ENCODE measurements around the gene KCNN3.
A peak's percentile ranks its signal among the peaks of the same experiment; 100 is the strongest.

The KCNN3 gene

DNA sequence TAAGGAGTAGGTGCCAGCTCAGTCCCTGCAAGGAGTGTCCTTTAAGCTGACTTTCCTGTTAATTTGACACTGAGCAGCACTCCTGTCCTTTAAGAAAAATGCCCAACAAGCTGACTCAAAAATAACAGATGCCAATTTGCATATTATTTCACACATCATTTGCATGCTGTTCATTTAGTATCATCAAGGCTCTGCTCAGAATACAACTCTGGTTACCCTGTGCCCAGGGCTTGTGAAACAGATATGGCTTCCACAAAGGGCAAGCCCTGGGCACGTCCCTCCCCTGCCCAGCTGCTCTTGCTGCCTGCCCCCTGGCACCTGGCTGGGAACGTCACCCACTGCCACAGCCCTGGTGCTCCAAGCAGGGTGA lies 10.3 kb downstream of the KCNN3 start:
- Mint-ChIP-seq H3K27ac (peak overlapping the region; percentile 90), H3K4me1 (peaks cover 60% of the 10 kb centered on the region), H3K4me3 (no peak overlapping the region), H3K36me3 (ENCODE audit: low read depth) (no peaks in the 10 kb centered on the region), H3K27me3 (ENCODE audit: low read depth, poor library complexity) (peaks cover 18% of the 10 kb centered on the region), H3K9me3 (no peaks in the 10 kb centered on the region)
- no peak for DNase-seq
- TF ChIP-seq, protein P1, sequence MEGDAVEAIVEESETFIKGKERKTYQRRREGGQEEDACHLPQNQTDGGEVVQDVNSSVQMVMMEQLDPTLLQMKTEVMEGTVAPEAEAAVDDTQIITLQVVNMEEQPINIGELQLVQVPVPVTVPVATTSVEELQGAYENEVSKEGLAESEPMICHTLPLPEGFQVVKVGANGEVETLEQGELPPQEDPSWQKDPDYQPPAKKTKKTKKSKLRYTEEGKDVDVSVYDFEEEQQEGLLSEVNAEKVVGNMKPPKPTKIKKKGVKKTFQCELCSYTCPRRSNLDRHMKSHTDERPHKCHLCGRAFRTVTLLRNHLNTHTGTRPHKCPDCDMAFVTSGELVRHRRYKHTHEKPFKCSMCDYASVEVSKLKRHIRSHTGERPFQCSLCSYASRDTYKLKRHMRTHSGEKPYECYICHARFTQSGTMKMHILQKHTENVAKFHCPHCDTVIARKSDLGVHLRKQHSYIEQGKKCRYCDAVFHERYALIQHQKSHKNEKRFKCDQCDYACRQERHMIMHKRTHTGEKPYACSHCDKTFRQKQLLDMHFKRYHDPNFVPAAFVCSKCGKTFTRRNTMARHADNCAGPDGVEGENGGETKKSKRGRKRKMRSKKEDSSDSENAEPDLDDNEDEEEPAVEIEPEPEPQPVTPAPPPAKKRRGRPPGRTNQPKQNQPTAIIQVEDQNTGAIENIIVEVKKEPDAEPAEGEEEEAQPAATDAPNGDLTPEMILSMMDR (IDR thresholded peaks at IDR 0.05), result no peak

DNA sequence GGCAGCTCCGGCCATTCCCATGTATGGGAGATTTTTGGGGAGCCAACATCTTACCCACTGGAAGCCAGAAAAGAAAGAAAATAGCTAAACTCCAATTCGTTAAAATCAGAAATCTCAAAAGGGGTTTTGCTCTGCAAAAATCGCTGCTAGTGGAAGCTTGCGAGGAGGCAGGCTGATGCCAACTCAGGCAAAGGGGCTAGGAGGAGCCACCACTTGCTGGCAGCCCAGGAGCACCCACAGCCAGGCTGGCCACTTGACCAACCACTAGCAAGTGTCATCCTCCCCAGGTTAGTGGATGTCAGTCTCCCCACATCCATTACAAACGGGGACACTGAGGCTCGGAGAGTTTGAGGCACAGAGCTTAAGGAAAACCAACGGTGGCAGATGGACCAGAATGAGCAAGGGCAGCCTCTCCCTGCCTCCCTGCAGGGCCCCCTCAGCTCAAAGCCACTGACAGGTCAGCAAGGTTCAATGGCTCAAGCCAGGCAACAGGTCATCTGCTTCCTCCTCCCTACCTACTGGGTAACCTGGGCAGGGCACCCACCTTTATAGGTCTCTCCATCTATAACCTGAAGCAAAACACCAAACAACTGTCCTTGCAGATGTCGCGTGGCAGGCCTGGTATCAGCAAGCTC lies 10.8 kb downstream of the KCNN3 start:
- Mint-ChIP-seq H3K27me3 (ENCODE audit: low read depth, poor library complexity) (peaks cover 13% of the 10 kb centered on the region), H3K9me3 (no peaks in the 10 kb centered on the region), H3K27ac (no peak overlapping the region), H3K4me3 (no peak overlapping the region), H3K4me1 (peaks cover 55% of the 10 kb centered on the region), H3K36me3 (ENCODE audit: low read depth) (no peaks in the 10 kb centered on the region)
- no peak for DNase-seq
- TF ChIP-seq, protein P1 (IDR thresholded peaks at IDR 0.05), result no peak

DNA sequence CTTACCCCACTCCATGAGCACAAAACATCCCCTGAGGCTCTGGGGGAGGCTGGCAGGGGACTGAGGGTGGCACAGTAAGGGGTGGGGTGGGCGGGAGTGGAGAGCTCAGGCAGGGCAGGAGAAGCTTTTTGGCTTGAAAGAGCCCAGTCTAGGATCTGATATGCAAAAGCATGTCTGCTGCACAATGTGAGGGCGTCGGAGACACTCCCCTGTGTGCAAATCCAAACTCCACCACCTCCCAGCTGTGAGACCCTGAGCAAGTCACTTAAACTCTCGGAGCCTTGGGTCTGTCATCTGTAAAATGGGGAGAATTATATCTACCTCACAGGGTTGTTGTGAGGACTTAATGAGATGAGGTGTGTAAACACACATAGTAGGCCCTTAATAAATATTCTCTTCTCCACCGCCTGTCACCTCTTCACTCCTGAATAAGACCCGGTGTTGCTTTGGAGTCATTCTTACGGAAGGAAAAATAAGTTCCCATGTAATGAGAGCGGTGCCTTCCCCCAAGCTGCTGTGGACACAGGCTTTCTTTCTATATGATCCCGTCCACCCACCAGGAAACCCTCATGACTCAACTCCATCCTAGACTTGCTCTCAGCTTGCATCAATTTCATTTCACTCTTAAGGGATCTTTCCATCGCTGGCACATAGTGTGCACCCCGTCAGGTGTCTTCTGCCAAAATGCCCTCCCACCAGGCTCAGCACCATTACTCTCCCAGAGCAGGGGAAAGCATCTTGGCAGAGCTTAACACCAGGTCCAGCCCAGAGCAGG lies 12.5 kb downstream of the KCNN3 start:
- H3K4me3 Mint-ChIP-seq, result no peak overlapping the region

DNA sequence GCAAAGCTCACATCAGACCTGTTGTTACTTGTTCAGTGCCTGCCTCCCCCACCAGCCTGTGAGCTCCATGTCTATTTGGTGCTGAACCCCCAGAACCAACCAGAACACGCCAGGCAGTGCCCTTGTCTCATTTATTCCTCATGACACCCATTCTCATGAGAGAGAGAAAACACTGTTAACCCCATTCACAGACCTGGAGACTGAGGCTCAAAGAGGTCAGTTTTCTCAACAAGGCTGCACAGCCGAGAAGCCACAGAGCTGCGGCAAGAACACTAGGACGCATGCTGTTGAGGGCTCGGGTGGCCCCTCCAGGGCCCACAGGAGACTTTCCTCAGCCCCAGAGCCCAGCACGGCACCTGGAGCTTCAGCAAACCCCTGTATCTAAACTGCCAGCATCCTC lies 13.1 kb downstream of the KCNN3 start:
- Mint-ChIP-seq H3K27ac (no peak overlapping the region), H3K36me3 (ENCODE audit: low read depth) (no peaks in the 10 kb centered on the region), H3K4me1 (peaks cover 33% of the 10 kb centered on the region), H3K9me3 (no peaks in the 10 kb centered on the region), H3K27me3 (ENCODE audit: low read depth, poor library complexity) (peaks cover 7% of the 10 kb centered on the region), H3K4me3 (no peak overlapping the region)
- no peak for DNase-seq
- TF ChIP-seq, protein P1 (IDR thresholded peaks at IDR 0.05), result no peak

More for the DNA sequence above, 12.5 kb downstream of the KCNN3 start:
- no peaks in the 10 kb centered on the region for H3K36me3 Mint-ChIP-seq (ENCODE audit: low read depth)
- H3K9me3 Mint-ChIP-seq, result no peaks in the 10 kb centered on the region
- peaks cover 39% of the 10 kb centered on the region for H3K4me1 Mint-ChIP-seq
- TF ChIP-seq, protein P1 (IDR thresholded peaks at IDR 0.05), result no peak
- H3K27me3 Mint-ChIP-seq (ENCODE audit: low read depth, poor library complexity), result peaks cover 7% of the 10 kb centered on the region
- no peak for DNase-seq
- H3K27ac Mint-ChIP-seq, result no peak overlapping the region

DNA sequence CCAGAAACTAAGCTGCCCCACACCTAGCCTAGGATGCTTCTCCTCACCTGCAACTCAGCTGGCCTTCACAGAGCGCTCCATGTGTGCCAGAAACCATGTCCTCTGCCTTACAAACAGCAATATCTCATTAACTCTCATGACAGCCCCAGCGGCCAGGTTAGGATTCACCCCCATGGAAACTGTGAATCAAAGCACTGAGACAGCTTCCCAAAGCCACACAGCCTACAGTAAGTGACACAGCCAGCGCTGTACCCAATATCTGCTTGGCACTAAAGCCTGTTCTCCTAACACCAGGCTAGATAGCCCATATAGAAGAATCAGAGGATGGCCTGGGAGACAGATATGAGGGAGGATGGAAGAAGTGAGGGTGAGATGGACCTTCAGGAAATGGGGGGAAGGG lies 13.5 kb downstream of the KCNN3 start:
- no peak for DNase-seq
- Mint-ChIP-seq H3K4me1 (peaks cover 33% of the 10 kb centered on the region), H3K27ac (peak overlapping the region; percentile 47), H3K4me3 (no peak overlapping the region), H3K27me3 (ENCODE audit: low read depth, poor library complexity) (peaks cover 7% of the 10 kb centered on the region), H3K9me3 (no peaks in the 10 kb centered on the region), H3K36me3 (ENCODE audit: low read depth) (no peaks in the 10 kb centered on the region)
- TF ChIP-seq, protein P1 (IDR thresholded peaks at IDR 0.05), result no peak
